Colonic mucosa (tissue), 4 donors: ENCODE data around the gene PPP2R3B. TPM values are rescaled to one million over a fixed set of nuclear protein-coding genes. Genes with fewer than 3 reads are reported as not detected.

Experiments used
- DNase-seq: peaks from one replicate; pipeline ENCODE4 v3.0.0-alpha.2; 2020
- H3K27ac ChIP-seq: fragments of 200-600 bp; one replicate; pipeline ENCODE4 v1.8.0; 2021
- H3K27me3 ChIP-seq: fragments of 200-600 bp; one replicate; pipeline ENCODE4 v1.8.0; 2021
- H3K36me3 ChIP-seq: fragments of 200-600 bp; one replicate; pipeline ENCODE4 v1.8.0; 2021
- H3K4me1 ChIP-seq: fragments of 200-600 bp; one replicate; pipeline ENCODE4 v1.8.0; 2021; ENCODE audit warnings: mild to moderate bottlenecking
- H3K4me3 ChIP-seq: fragments of 200-600 bp; one replicate; pipeline ENCODE4 v1.8.0; 2021
- H3K9ac ChIP-seq, 2 donors: one replicate each; pipeline ENCODE4 v1.7.0; 2013; ENCODE audit warnings: control low read depth in 2 of 2, low read depth in 2 of 2, low read length in 2 of 2
- H3K9me3 ChIP-seq: fragments of 200-600 bp; one replicate; pipeline ENCODE4 v1.8.0; 2021
- CTCF ChIP-seq: fragments of 200-600 bp; IDR thresholded peaks from one replicate; pipeline ENCODE4 v1.8.0; 2022; ENCODE audit warnings: antibody characterized with exemption, mild to moderate bottlenecking
- intact Hi-C: fragments of 100-400 bp; cut with DNase I; formaldehyde crosslinking; loops from one replicate; pipeline ENCODE4 v1.14.1; 2022
- total RNA-seq, 2 donors: library from RNA; stranded (reverse); fragmentation: NEBNext Ultra II Directional in 1 of 2; extraction: Animal tissue kit (Norgen Biotek cat#: 25700) in 1 of 2; gene quantifications; one replicate each; pipeline ENCODE4 v1.2.1, GENCODE V29; 2021
- donor health status: healthy.
- donor health status: DM: no; HTN: no; CAD: no.
- donor health status: DM: no; HTN: no; CAD: no.

The PPP2R3B gene
- total RNA-seq, 2 donors from 2014 or later, result 8.7 to 22.9 TPM

GRCh38 chrX:368811-369562 is 17.7 kb downstream of the PPP2R3B start:
- no peak overlapping the region for H3K9ac ChIP-seq
- H3K4me1 ChIP-seq, result no peaks in the 10 kb centered on the region
- H3K4me3 ChIP-seq, result no peak overlapping the region
- H3K36me3 ChIP-seq, result no peaks in the 10 kb centered on the region
- intact Hi-C loops, result no loop called here
- no peaks in the 10 kb centered on the region for H3K9me3 ChIP-seq
- no peak overlapping the region for H3K27ac ChIP-seq
- no peak for DNase-seq
- peaks cover 16% of the 10 kb centered on the region for H3K27me3 ChIP-seq
- TF ChIP-seq CTCF, result no peak

- no peak overlapping the region for H3K4me3 ChIP-seq
- no peaks in the 10 kb centered on the region for H3K4me1 ChIP-seq
- no peaks in the 10 kb centered on the region for H3K36me3 ChIP-seq
- no peak for DNase-seq
- no peak overlapping the region for H3K9ac ChIP-seq
- no peak overlapping the region for H3K27ac ChIP-seq
- intact Hi-C loops, result no loop called here
- H3K9me3 ChIP-seq, result no peaks in the 10 kb centered on the region
- TF ChIP-seq CTCF, result no peak
- peaks cover 8% of the 10 kb centered on the region for H3K27me3 ChIP-seq
Measured at GRCh38 chrX:367866-368265, 18.8 kb downstream of the PPP2R3B start.

GRCh38 chrX:367349-367748 is 19.4 kb downstream of the PPP2R3B start:
- Histone ChIP-seq H3K9ac (no peak overlapping the region), H3K36me3 (no peaks in the 10 kb centered on the region), H3K27ac (no peak overlapping the region), H3K27me3 (peaks cover 2% of the 10 kb centered on the region), H3K9me3 (no peaks in the 10 kb centered on the region), H3K4me1 (no peaks in the 10 kb centered on the region), H3K4me3 (no peak overlapping the region)
- intact Hi-C loops, result no loop called here
- DNase-seq, result no peak
- TF ChIP-seq CTCF, result no peak

GRCh38 chrX:363621-364375 is 22.9 kb downstream of the PPP2R3B start:
- no peak for TF ChIP-seq CTCF
- Histone ChIP-seq H3K4me1 (no peaks in the 10 kb centered on the region), H3K4me3 (no peak overlapping the region), H3K36me3 (no peaks in the 10 kb centered on the region), H3K27me3 (no peaks in the 10 kb centered on the region), H3K27ac (no peak overlapping the region), H3K9ac (no peak overlapping the region), H3K9me3 (no peaks in the 10 kb centered on the region)
- no peak for DNase-seq
- intact Hi-C loops, result no loop called here

- no peak overlapping the region for H3K9ac ChIP-seq
- H3K27me3 ChIP-seq, result no peaks in the 10 kb centered on the region
- no peaks in the 10 kb centered on the region for H3K4me1 ChIP-seq
- no peak for TF ChIP-seq CTCF
- no peak overlapping the region for H3K4me3 ChIP-seq
- H3K27ac ChIP-seq, result no peak overlapping the region
- no peaks in the 10 kb centered on the region for H3K36me3 ChIP-seq
- intact Hi-C loops, result no loop called here
- H3K9me3 ChIP-seq, result no peaks in the 10 kb centered on the region
- no peak for DNase-seq
Measured at GRCh38 chrX:362937-363620, 23.6 kb downstream of the PPP2R3B start.
